ENCODE data around the gene TBCB. TPM values are rescaled to one million over a fixed set of nuclear protein-coding genes. Genes with fewer than 3 reads are reported as not detected.
A peak's percentile ranks its signal among the peaks of the same experiment; 100 is the strongest.

The TBCB gene
- total RNA-seq, 4 donors from 2014 or later: 57.4 to 122 (median 96.7) TPM

- H3K27ac ChIP-seq: peak within 1 kb of the TSS; percentile 97 to 100 (median 98)
- H3K36me3 ChIP-seq: peaks cover 0 to 25% of the 10 kb centered on the region in 2 donors
- no peaks in the 10 kb centered on the region for H3K27me3 ChIP-seq
- intact Hi-C loops (cut with DNase I; ENCODE audit: low total_unique reads): loop anchor here (1.0 to 2.0 kb wide), 3 partner anchors 12 to 25 kb away; partner anchors contain the start of genes COX7A1, POLR2I and TBCB
- in situ Hi-C loops (cut with MboI; ENCODE audit: low sequenced_read_pairs in 4 of 4): loop anchor here in 1 of 4 donors (25.0 kb wide), 1 partner anchor 377 kb away; the partner anchor contains the start of genes HSPB6 and PROSER3
- ATAC-seq (peak; percentile 78 to 86), DNase-seq (peak; percentile 95 to 97)
- peak within 1 kb of the TSS; percentile 90 to 97 (median 92) for H3K4me3 ChIP-seq
- H3K4me1 ChIP-seq: peaks cover 12 to 26% of the 10 kb centered on the region in 2 donors
- peak in 2 of 5 experiments; percentile 8 to 33 for TF ChIP-seq CTCF (IDR thresholded peaks at IDR 0.05 in 4 of 5, conservative IDR thresholded peaks at IDR 0.05 in 1 of 5)
- TF ChIP-seq POLR2A (IDR thresholded peaks at IDR 0.05): peak; percentile 98 to 99
- no peaks in the 10 kb centered on the region for H3K9me3 ChIP-seq
These were observed 24.4 kb downstream of the TBCB start, which contains the start of gene CAPNS1 for GRCh38 chr19:36139473-36140303. TSS of gene CAPNS1 (plus strand) at chr19:36140066. CDS start at chr19:36141012, 946 bp downstream.

GRCh38 chr19:36140304-36141038 is 25.2 kb downstream of the TBCB start:
- peak overlapping the region; percentile 97 to 100 (median 98) for H3K27ac ChIP-seq
- peak overlapping the region; percentile 90 to 97 (median 92) for H3K4me3 ChIP-seq
- ATAC-seq (peak; percentile 28 to 32), DNase-seq (peak; percentile 28 to 41)
- no peaks in the 10 kb centered on the region for H3K27me3 ChIP-seq
- peaks cover 0 to 32% of the 10 kb centered on the region in 2 donors for H3K36me3 ChIP-seq
- peak in 1 of 2 donors; percentile 38 for TF ChIP-seq POLR2A (IDR thresholded peaks at IDR 0.05)
- no peak for TF ChIP-seq CTCF (IDR thresholded peaks at IDR 0.05 in 4 of 5, conservative IDR thresholded peaks at IDR 0.05 in 1 of 5)
- H3K9me3 ChIP-seq: no peaks in the 10 kb centered on the region
- H3K4me1 ChIP-seq: peaks cover 12 to 26% of the 10 kb centered on the region in 2 donors
- in situ Hi-C loops (cut with MboI; ENCODE audit: low sequenced_read_pairs in 4 of 4): loop anchor here in 1 of 4 donors (25.0 kb wide), 1 partner anchor 378 kb away; the partner anchor contains the start of genes HSPB6 and PROSER3
- intact Hi-C loops (cut with DNase I; ENCODE audit: low total_unique reads): loop anchor here (1.0 to 2.0 kb wide), 2 partner anchors 12 to 26 kb away; partner anchors contain the start of genes COX7A1, POLR2I and TBCB

GRCh38 chr19:36141039-36141927 is 26.0 kb downstream of the TBCB start:
- H3K9me3 ChIP-seq: no peaks in the 10 kb centered on the region
- H3K4me3 ChIP-seq: peak overlapping the region; percentile 90 to 97 (median 92)
- in situ Hi-C loops (cut with MboI; ENCODE audit: low sequenced_read_pairs in 4 of 4): loop anchor here in 1 of 4 donors (25.0 kb wide), 1 partner anchor 379 kb away; the partner anchor contains the start of genes HSPB6 and PROSER3
- H3K27me3 ChIP-seq: no peaks in the 10 kb centered on the region
- peaks cover 12 to 23% of the 10 kb centered on the region in 2 donors for H3K4me1 ChIP-seq
- TF ChIP-seq CTCF (IDR thresholded peaks at IDR 0.05 in 4 of 5, conservative IDR thresholded peaks at IDR 0.05 in 1 of 5) (no peak), POLR2A (IDR thresholded peaks at IDR 0.05) (peak; percentile 73 to 74)
- DNase-seq (peak; percentile 80 to 90), ATAC-seq (peak; percentile 73 to 81)
- intact Hi-C loops (cut with DNase I; ENCODE audit: low total_unique reads): loop anchor here (2.0 kb wide), 1 partner anchor 26 kb away; the partner anchor contains the start of genes POLR2I and TBCB
- H3K27ac ChIP-seq: peak overlapping the region; percentile 97 to 100 (median 98)
- peaks cover 6 to 40% of the 10 kb centered on the region in 2 donors for H3K36me3 ChIP-seq
